Mesothelial cell of epicardium (in vitro differentiated cells): Measurements from ENCODE around the gene BMPR1B. TPM values are rescaled to one million over a fixed set of nuclear protein-coding genes. Genes with fewer than 3 reads are reported as not detected.

Source experiments
- DNase-seq, 2 experiments: peaks; one replicate each; pipeline ENCODE4 v3.0.0; 2021; ENCODE audit warnings: low spot score in 2 of 2; ENCODE audit not compliant: unreplicated experiment in 2 of 2
- H3K27ac Mint-ChIP-seq: 2 replicates; pipeline ENCODE4 v1.8.0; 2021; ENCODE audit warnings: mixed read lengths
- H3K27me3 Mint-ChIP-seq: 2 replicates; pipeline ENCODE4 v1.8.0; 2021; ENCODE audit warnings: low read depth, mixed read lengths
- H3K36me3 Mint-ChIP-seq: 2 replicates; pipeline ENCODE4 v1.8.0; 2021; ENCODE audit warnings: mixed read lengths
- H3K4me1 Mint-ChIP-seq: 2 replicates; pipeline ENCODE4 v1.8.0; 2021; ENCODE audit warnings: mixed read lengths
- H3K4me3 Mint-ChIP-seq: 2 replicates; pipeline ENCODE4 v1.8.0; 2021; ENCODE audit warnings: mild to moderate bottlenecking, moderate library complexity, mixed read lengths
- H3K9me3 Mint-ChIP-seq: 2 replicates; pipeline ENCODE4 v1.8.0; 2021; ENCODE audit warnings: mixed read lengths
- CTCF ChIP-seq: fragments of 200-600 bp; sonication (generic); IDR thresholded peaks from one replicate; pipeline ENCODE4 v1.5.0; 2021; ENCODE audit warnings: antibody characterized with exemption; ENCODE audit not compliant: unreplicated experiment
- total RNA-seq: library from RNA; stranded (reverse); gene quantifications from 3 replicates; pipeline ENCODE4 v1.2.1, GENCODE V29; 2021

The BMPR1B gene
- total RNA-seq, 1 donor from 2014 or later: 2.6 TPM

GRCh38 chr4:95118497-95118896, 360.7 kb downstream of the BMPR1B start:
- DNase-seq: no peak
- Mint-ChIP-seq H3K4me3 (peak overlapping the region; percentile 20), H3K27me3 (no peaks in the 10 kb centered on the region), H3K4me1 (peaks cover 10% of the 10 kb centered on the region), H3K36me3 (no peaks in the 10 kb centered on the region), H3K9me3 (no peaks in the 10 kb centered on the region), H3K27ac (no peak overlapping the region)
- no peak for TF ChIP-seq CTCF

- Mint-ChIP-seq H3K9me3 (no peaks in the 10 kb centered on the region), H3K27ac (no peak overlapping the region), H3K4me3 (no peak overlapping the region), H3K27me3 (no peaks in the 10 kb centered on the region), H3K4me1 (peaks cover 14% of the 10 kb centered on the region), H3K36me3 (no peaks in the 10 kb centered on the region)
- no peak for DNase-seq
- TF ChIP-seq CTCF: no peak
These were observed 362.7 kb downstream of the BMPR1B start for GRCh38 chr4:95120456-95120855.

- Mint-ChIP-seq H3K36me3 (no peaks in the 10 kb centered on the region), H3K4me3 (no peak overlapping the region), H3K27me3 (no peaks in the 10 kb centered on the region), H3K4me1 (peaks cover 14% of the 10 kb centered on the region), H3K27ac (no peak overlapping the region), H3K9me3 (no peaks in the 10 kb centered on the region)
- DNase-seq: no peak
- TF ChIP-seq CTCF: no peak
These were observed 364.2 kb downstream of the BMPR1B start for GRCh38 chr4:95122001-95122400.

- H3K27ac Mint-ChIP-seq: no peak overlapping the region
- no peaks in the 10 kb centered on the region for H3K9me3 Mint-ChIP-seq
- TF ChIP-seq CTCF: no peak
- H3K4me1 Mint-ChIP-seq: peaks cover 12% of the 10 kb centered on the region
- no peak overlapping the region for H3K4me3 Mint-ChIP-seq
- DNase-seq: no peak
- no peaks in the 10 kb centered on the region for H3K36me3 Mint-ChIP-seq
- no peaks in the 10 kb centered on the region for H3K27me3 Mint-ChIP-seq
These were observed 367.2 kb downstream of the BMPR1B start for GRCh38 chr4:95124906-95125504.

- TF ChIP-seq CTCF: no peak
- no peak for DNase-seq
- Mint-ChIP-seq H3K9me3 (no peaks in the 10 kb centered on the region), H3K36me3 (no peaks in the 10 kb centered on the region), H3K4me1 (peaks cover 13% of the 10 kb centered on the region), H3K4me3 (no peak overlapping the region), H3K27me3 (no peaks in the 10 kb centered on the region), H3K27ac (no peak overlapping the region)
These were observed 371.3 kb downstream of the BMPR1B start for GRCh38 chr4:95129031-95129430.
